SK-N-MC (cell line): ENCODE results near the gene ARL5A.

Experiments
- EZH2 ChIP-seq: fragments of 200-600 bp; sonication (generic); IDR thresholded peaks from one replicate; pipeline ENCODE4 v1.6.1; 2017; ENCODE audit warnings: antibody characterized with exemption
- FOXP2 ChIP-seq: optimal IDR thresholded peaks from 2 replicates; pipeline ENCODE3; 2011; ENCODE audit warnings: mild to moderate bottlenecking, moderate library complexity; ENCODE audit not compliant: insufficient read depth; ENCODE audit errors: extremely low read length, control extremely low read depth
- POLR2AphosphoS5 ChIP-seq: IDR thresholded peaks from 2 replicates; pipeline ENCODE4 v1.6.1; 2012; ENCODE audit warnings: mild to moderate bottlenecking, low read depth, low read length, borderline replicate concordance

DNA sequence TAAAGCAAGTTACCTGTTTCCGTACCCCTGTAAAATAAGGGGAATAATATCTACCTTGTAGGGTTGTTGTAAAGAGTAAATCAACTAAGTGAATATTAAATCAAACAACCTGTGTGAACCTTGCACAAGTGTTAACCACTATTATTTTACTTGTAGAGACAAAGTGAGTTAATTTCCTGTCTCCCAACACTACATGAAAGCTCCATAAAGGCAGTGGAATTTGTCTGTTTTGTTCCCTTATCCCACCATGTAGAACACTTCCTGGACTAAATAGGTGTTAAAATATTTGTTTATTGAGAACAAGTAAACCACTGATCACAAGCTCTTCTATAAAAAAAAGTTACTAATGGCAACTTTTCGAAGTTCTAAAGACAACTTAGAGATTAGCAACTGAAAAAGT is 3.3 kb downstream of the ARL5A start:
- TF ChIP-seq EZH2, result no peak
- TF ChIP-seq POLR2AphosphoS5, result no peak
- TF ChIP-seq FOXP2, result no peak
